NT2/D1 (cell line): ENCODE measurements around the gene USP15.

Source experiments
- DNase-seq: peaks from one replicate; pipeline ENCODE4 v3.0.0-alpha.2; 2011; ENCODE audit warnings: low read depth, low spot score
- H3K27me3 ChIP-seq: 2 replicates; pipeline ENCODE4 v1.6.0; 2011; ENCODE audit warnings: mild to moderate bottlenecking; ENCODE audit not compliant: insufficient read length, insufficient read depth
- H3K36me3 ChIP-seq: 2 replicates; pipeline ENCODE4 v1.6.1; 2011; ENCODE audit warnings: mild to moderate bottlenecking, low read length, mixed read lengths; ENCODE audit not compliant: insufficient read depth, insufficient read length
- H3K4me1 ChIP-seq: 2 replicates; pipeline ENCODE4 v1.5.1; 2011; ENCODE audit not compliant: insufficient read depth, insufficient read length
- H3K4me3 ChIP-seq: 2 replicates; pipeline ENCODE4 v1.5.1; 2011; ENCODE audit warnings: low read depth; ENCODE audit not compliant: insufficient read length
- H3K9ac ChIP-seq: 2 replicates; pipeline ENCODE4 v1.6.0; 2011; ENCODE audit warnings: low read depth; ENCODE audit not compliant: insufficient read length
- H3K9me3 ChIP-seq: 2 replicates; pipeline ENCODE4 v1.5.1; 2011; ENCODE audit warnings: mild to moderate bottlenecking, low read length; ENCODE audit not compliant: insufficient read depth
- SUZ12 ChIP-seq: IDR thresholded peaks from 2 replicates; pipeline ENCODE4 v1.6.1; 2011; ENCODE audit not compliant: insufficient read length, insufficient read depth; ENCODE audit errors: extremely low read depth
- YY1 ChIP-seq: IDR thresholded peaks from 2 replicates; pipeline ENCODE4 v1.6.1; 2011; ENCODE audit not compliant: insufficient read length, insufficient read depth
- ZNF274 ChIP-seq: IDR thresholded peaks from 2 replicates; pipeline ENCODE4 v1.6.1; 2011; ENCODE audit warnings: mild to moderate bottlenecking, low read depth, low read length

Gene USP15

DNA sequence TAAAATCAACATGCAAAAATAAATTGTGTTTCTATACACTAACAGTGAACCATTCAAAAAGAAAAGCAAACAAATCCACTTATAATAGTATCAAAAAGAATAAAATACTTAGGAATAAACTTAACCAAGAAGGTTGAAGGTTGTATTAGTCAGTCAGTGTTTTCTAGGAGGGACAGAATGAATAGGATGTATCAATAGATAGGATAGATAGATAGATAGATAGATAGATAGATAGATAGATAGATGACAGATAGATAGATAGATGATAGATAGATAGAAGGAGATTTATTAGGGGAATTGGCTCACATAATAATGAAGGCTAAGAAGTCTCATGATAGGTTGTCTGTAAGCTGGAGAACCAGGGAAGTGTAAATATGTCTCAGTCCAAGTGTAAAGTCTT, 169.3 kb downstream of the USP15 start:
- Histone ChIP-seq H3K9me3 (no peaks in the 10 kb centered on the region; the same call in none of the 2 replicates), H3K4me3 (no peak overlapping the region), H3K27me3 (peaks cover 9% of the 10 kb centered on the region), H3K36me3 (no peaks in the 10 kb centered on the region), H3K4me1 (no peaks in the 10 kb centered on the region), H3K9ac (no peak overlapping the region)
- DNase-seq = no peak
- TF ChIP-seq SUZ12 = no peak
- TF ChIP-seq YY1 = no peak
- no peak for TF ChIP-seq ZNF274

DNA sequence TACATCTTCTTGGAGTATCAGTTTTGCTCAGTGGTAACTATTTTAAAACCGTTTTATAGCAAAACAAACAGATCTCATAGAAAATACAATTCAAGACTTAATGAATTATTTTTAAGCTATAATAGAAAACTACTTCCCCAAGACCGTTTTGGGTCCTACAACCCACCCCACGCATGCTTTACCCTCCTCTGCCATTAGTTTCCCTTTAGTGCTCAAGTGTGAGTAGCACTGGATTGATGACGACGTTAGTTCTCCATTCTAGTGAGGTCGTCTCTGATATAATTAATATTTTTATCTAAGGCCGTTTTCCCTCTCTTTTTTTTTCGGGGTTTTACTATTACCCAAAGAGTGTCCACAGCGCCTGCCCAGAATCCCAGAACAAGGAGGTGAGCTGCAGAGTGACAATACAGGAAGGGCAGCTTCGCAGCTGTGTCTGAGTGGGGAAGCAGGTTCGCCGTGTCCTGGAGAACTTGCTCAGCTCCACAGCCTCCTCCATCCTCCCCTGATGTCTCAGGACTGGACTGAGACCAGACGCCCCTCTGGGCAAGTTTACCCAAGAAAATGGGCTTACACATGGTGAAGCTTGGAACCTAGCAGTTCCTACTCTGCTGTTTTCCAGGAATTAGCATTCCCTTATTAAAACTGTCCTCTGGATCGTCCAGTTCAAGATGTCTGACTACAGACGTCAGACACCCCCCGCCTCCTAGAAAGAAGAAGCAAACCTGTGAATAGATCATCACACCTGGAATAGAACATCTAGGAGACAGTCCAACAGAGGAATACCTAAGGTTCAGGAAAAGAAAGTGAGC, 174.5 kb downstream of the USP15 start:
- H3K4me3 ChIP-seq = peak overlapping the region; percentile 55
- peak overlapping the region; percentile 6 for H3K9ac ChIP-seq

DNA sequence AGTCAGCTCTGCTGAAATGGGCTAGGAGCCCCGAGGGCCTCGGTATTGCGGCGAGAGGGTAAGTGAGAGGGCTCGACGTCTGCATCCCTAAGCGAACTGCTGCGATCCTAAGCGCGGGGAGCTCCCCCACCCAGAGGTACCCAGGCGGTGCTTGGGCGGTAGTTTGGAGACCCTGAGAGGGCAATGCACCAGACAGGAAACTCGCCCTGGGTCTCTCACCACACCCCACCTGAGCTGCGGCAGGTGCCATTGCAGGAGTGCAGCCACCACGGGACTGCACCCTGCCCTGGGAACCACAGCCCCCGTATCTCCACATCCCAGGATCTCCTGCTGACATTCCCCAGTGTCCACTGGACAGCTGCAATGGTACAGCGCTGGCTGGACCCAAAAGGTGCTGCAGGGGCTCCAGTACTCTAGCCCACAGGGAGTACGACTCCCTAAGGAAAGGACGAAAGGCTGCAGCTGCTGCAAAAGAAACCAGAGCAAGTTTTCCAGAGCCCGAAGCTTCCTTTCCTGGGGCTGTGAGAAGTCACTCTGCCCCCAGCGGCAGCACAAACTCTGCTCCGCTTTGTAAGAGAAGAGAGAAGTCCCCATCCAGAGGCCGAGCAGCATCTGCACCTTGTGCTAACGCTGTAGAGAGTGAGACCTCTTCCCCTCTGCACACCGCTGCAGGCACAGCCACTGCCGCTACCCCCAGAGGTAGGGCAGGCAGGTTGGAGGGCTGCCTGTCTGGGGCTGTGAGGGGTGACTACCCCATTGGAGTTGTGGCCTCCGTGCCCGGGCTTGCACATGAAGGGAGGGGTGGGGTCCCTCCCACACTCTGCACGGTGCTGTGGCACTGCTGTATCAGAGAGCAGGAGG, 175.3 kb downstream of the USP15 start:
- H3K4me1 ChIP-seq = peaks cover 6% of the 10 kb centered on the region
- peaks cover 28% of the 10 kb centered on the region for H3K27me3 ChIP-seq
- peak; percentile 77 for DNase-seq
- no peaks in the 10 kb centered on the region for H3K9me3 ChIP-seq
- TF ChIP-seq ZNF274 (no peak), SUZ12 (no peak), YY1 (no peak)
- H3K9ac ChIP-seq = peak overlapping the region; percentile 34
- peak overlapping the region; percentile 55 for H3K4me3 ChIP-seq
- no peaks in the 10 kb centered on the region for H3K36me3 ChIP-seq

More for the DNA sequence above, 174.5 kb downstream of the USP15 start:
- Histone ChIP-seq H3K36me3 (no peaks in the 10 kb centered on the region), H3K9me3 (no peaks in the 10 kb centered on the region), H3K4me1 (peaks cover 6% of the 10 kb centered on the region), H3K27me3 (peaks cover 28% of the 10 kb centered on the region)
- no peak for DNase-seq
- TF ChIP-seq YY1 (no peak), SUZ12 (no peak), ZNF274 (no peak)

DNA sequence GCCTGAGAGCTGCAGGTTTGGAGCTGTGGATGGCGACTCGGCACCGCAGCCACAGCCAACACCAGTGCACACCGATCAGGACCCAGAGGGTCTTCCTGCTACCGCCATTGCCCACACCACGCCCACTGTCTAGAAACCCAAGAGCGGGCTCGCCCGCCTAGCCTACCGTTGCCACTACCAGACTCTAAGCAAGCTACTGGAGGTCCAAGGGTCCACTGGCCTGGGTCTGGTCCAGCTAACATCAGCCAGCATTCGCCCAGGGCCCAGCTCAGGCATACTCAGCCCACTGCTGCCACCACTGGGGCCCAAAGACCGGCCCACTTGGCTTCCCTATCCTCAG, 175.9 kb downstream of the USP15 start:
- peak overlapping the region; percentile 34 for H3K9ac ChIP-seq
- H3K4me1 ChIP-seq = peaks cover 6% of the 10 kb centered on the region
- peak overlapping the region; percentile 55 for H3K4me3 ChIP-seq
- H3K36me3 ChIP-seq = no peaks in the 10 kb centered on the region
- DNase-seq = no peak
- H3K9me3 ChIP-seq = no peaks in the 10 kb centered on the region
- peaks cover 28% of the 10 kb centered on the region for H3K27me3 ChIP-seq
- TF ChIP-seq YY1 (no peak), SUZ12 (no peak), ZNF274 (no peak)

DNA sequence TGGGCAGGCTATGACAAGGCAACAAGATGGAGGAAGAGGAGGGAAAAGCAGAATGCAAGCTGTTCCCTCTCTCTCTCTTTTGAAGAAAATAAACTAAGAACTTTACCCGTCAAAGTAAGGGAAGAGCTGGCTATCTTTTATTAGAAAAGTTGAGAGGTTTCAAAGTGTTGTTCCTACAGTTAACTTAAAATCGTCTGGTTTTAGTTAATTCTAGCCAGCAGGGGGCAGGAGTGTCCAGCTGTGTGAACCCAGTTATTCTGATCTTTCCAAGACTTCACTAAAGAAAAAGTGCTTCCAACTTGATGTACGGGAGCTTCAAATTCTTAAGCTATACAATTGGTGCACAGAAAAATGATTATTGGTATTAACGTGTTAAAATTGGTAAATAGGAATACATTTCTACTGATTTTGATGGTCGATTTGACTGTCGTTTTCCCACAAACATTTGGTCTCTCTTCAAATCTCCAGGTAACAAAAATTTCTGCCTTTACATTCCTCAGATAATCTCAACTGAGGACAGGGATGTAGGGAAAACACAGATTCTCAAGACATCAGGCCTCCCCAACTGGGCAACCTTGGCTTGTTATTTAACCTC, 178.0 kb downstream of the USP15 start:
- no peak overlapping the region for H3K4me3 ChIP-seq
- peak; percentile 39 for DNase-seq

DNA sequence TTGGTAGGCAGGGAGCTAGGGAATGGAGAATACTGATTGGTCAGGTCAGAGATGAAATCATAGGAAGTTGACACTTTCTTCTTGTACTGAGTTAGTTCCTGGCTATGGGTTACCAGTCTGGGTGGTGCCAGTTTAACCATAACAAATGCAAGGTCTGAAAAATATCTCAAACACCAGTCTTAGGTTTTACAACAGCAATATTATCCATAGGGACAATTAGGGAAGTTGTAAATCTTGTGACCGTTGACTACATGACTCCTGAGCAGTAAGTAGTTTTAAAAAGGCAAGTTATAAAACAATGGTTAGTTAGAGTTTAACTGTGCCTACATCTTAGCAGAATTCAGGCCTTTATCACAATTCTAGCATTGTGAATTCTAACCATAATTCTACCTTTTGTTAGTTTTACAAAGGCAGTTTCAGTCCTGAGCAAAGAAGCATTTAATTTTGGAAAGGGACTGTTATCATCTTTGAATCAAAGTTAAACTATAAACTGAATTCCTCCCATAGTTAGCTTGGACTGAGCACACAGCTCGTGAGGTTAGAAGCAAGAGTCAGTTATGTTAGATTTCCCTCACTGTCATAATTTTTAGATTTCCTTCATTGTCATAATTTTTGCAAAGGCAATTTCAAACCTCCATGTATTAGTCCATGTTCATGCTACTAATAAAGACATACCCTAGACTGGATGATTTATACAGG, 186.7 kb downstream of the USP15 start:
- Histone ChIP-seq H3K27me3 (no peaks in the 10 kb centered on the region), H3K9ac (no peak overlapping the region), H3K4me1 (no peaks in the 10 kb centered on the region), H3K4me3 (no peak overlapping the region), H3K9me3 (no peaks in the 10 kb centered on the region), H3K36me3 (no peaks in the 10 kb centered on the region)
- DNase-seq = no peak
- TF ChIP-seq SUZ12 (no peak), YY1 (no peak), ZNF274 (no peak)

More for the DNA sequence above, 178.0 kb downstream of the USP15 start:
- H3K9me3 ChIP-seq = no peaks in the 10 kb centered on the region
- no peak overlapping the region for H3K9ac ChIP-seq
- peaks cover 28% of the 10 kb centered on the region for H3K27me3 ChIP-seq
- TF ChIP-seq SUZ12 (no peak), ZNF274 (no peak), YY1 (no peak)
- H3K4me1 ChIP-seq = peaks cover 6% of the 10 kb centered on the region
- no peaks in the 10 kb centered on the region for H3K36me3 ChIP-seq
